Neural cell (in vitro differentiated cells): Measurements from ENCODE around the gene CADM1. TPM values are rescaled to one million over a fixed set of nuclear protein-coding genes. Genes with fewer than 3 reads are reported as not detected.

Experiments
- H2AFZ ChIP-seq: fragments of 200-600, 300-800 bp; sonication (generic), shearing (Covaris generic); 2 replicates; pipeline ENCODE4 v1.6.0; 2014; ENCODE audit warnings: low read depth, mild to moderate bottlenecking, antibody characterized with exemption, low read length, moderate library complexity
- H3F3A ChIP-seq: fragments of 200-600 bp; shearing (Covaris generic); 2 replicates; pipeline ENCODE4 v1.6.1; 2016; ENCODE audit warnings: mild to moderate bottlenecking, moderate library complexity, mixed read lengths, antibody characterized with exemption, low read length; ENCODE audit not compliant: insufficient read depth, poor library complexity, severe bottlenecking
- H3K27ac ChIP-seq: fragments of 200-600, 300-800 bp; sonication (generic), shearing (Covaris generic); 2 replicates; pipeline ENCODE4 v1.5.1; 2014; ENCODE audit warnings: mild to moderate bottlenecking, low read length, moderate library complexity
- H3K27me3 ChIP-seq: fragments of 300-800, 200-600 bp; sonication (generic), shearing (Covaris generic); 2 replicates; pipeline ENCODE4 v1.6.0; 2014; ENCODE audit warnings: mild to moderate bottlenecking, low read depth, low read length, moderate library complexity; ENCODE audit not compliant: insufficient read depth
- H3K36me3 ChIP-seq: fragments of 300-800, 200-600 bp; sonication (generic), shearing (Covaris generic); 2 replicates; pipeline ENCODE4 v1.5.1; 2014; ENCODE audit warnings: mild to moderate bottlenecking, antibody characterized with exemption, low read length, moderate library complexity; ENCODE audit not compliant: insufficient read depth
- H3K4me2 ChIP-seq: fragments of 300-800, 200-600 bp; sonication (generic), shearing (Covaris generic); 2 replicates; pipeline ENCODE4 v1.6.0; 2014; ENCODE audit warnings: mild to moderate bottlenecking, low read length
- H3K4me3 ChIP-seq: fragments of 300-800, 200-600 bp; sonication (generic), shearing (Covaris generic); 2 replicates; pipeline ENCODE4 v1.5.1; 2014; ENCODE audit warnings: mild to moderate bottlenecking, low read length, moderate library complexity
- H3K79me2 ChIP-seq: fragments of 200-600 bp; shearing (Covaris generic); replicated peaks from 2 replicates; pipeline ENCODE4 v1.6.0; 2014; ENCODE audit warnings: mild to moderate bottlenecking, low read length, moderate library complexity; ENCODE audit not compliant: insufficient read depth
- H3K9ac ChIP-seq: fragments of 300-800, 200-600 bp; sonication (generic), shearing (Covaris generic); 2 replicates; pipeline ENCODE4 v1.6.1; 2016; ENCODE audit warnings: mild to moderate bottlenecking, low read length, mixed read lengths
- H3K9me2 ChIP-seq: fragments of 200-600 bp; shearing (Covaris generic); 2 replicates; pipeline ENCODE4 v1.6.1; 2016; ENCODE audit warnings: mild to moderate bottlenecking, low read length, mixed read lengths; ENCODE audit not compliant: insufficient read depth
- H3K9me3 ChIP-seq: fragments of 200-600, 300-800 bp; sonication (generic), shearing (Covaris generic); 2 replicates; pipeline ENCODE4 v1.6.1; 2016; ENCODE audit warnings: mild to moderate bottlenecking, mixed run types, low read length, moderate library complexity, mixed read lengths
- H4K20me1 ChIP-seq: fragments of 200-600 bp; shearing (Covaris generic); 2 replicates; pipeline ENCODE4 v1.6.1; 2016; ENCODE audit warnings: mild to moderate bottlenecking, mixed run types; ENCODE audit not compliant: insufficient read depth
- CTCF ChIP-seq: fragments of 450-650 bp; IDR thresholded peaks from 2 replicates; pipeline ENCODE4 v1.5.1; 2014; ENCODE audit warnings: antibody characterized with exemption, mild to moderate bottlenecking, moderate library complexity; ENCODE audit not compliant: poor library complexity, severe bottlenecking
- EP300 ChIP-seq: fragments of 450-650 bp; conservative IDR thresholded peaks from 2 replicates; pipeline ENCODE4 v1.6.1; 2014; ENCODE audit warnings: antibody characterized with exemption, mild to moderate bottlenecking, moderate library complexity; ENCODE audit not compliant: poor library complexity, severe bottlenecking
- EZH2 ChIP-seq: fragments of 200-600, 300-800 bp; shearing (Covaris generic), sonication (generic); IDR thresholded peaks from 2 replicates; pipeline ENCODE4 v1.6.1; 2014; ENCODE audit warnings: antibody characterized with exemption, low read length, borderline replicate concordance, mild to moderate bottlenecking; ENCODE audit not compliant: insufficient read depth, poor library complexity, severe bottlenecking
- MXI1 ChIP-seq: fragments of 450-650 bp; conservative IDR thresholded peaks from 2 replicates; pipeline ENCODE4 v1.6.1; 2014; ENCODE audit warnings: antibody characterized with exemption, mild to moderate bottlenecking; ENCODE audit not compliant: poor library complexity, severe bottlenecking
- POLR2AphosphoS5 ChIP-seq: IDR thresholded peaks from 2 replicates; pipeline ENCODE4 v1.6.1; 2012
- RAD21 ChIP-seq: fragments of 450-650 bp; conservative IDR thresholded peaks from 2 replicates; pipeline ENCODE4 v1.6.1; 2014; ENCODE audit warnings: antibody characterized with exemption, mild to moderate bottlenecking, moderate library complexity
- REST ChIP-seq: IDR thresholded peaks from 2 replicates; pipeline ENCODE4 v1.6.1; 2012; ENCODE audit warnings: borderline replicate concordance
- SMC3 ChIP-seq: fragments of 450-650 bp; conservative IDR thresholded peaks from 2 replicates; pipeline ENCODE4 v1.6.1; 2014; ENCODE audit warnings: antibody characterized with exemption, mild to moderate bottlenecking, moderate library complexity; ENCODE audit not compliant: poor library complexity
- TAF1 ChIP-seq: IDR thresholded peaks from 2 replicates; pipeline ENCODE4 v1.6.1; 2012; ENCODE audit warnings: low read depth
- polyA plus RNA-seq: library from polyadenylated mRNA; depleted of rRNA; stranded (reverse); fragments of >200 nt; gene quantifications from 2 replicates; pipeline ENCODE4 v1.2.3, GENCODE V29; 2014

CADM1 gene
- polyA plus RNA-seq, 1 donor from 2014 or later: 92.1 TPM

- Histone ChIP-seq H2AFZ (no peak overlapping the region), H3K9ac (no peak overlapping the region), H3K9me3 (no peaks in the 10 kb centered on the region), H3K27ac (no peak overlapping the region), H3K79me2 (no peaks in the 10 kb centered on the region), H3K4me3 (no peak overlapping the region), H3K36me3 (no peaks in the 10 kb centered on the region), H3K27me3 (no peaks in the 10 kb centered on the region), H3K4me2 (no peak overlapping the region), H4K20me1 (no peaks in the 10 kb centered on the region), H3K9me2 (no peaks in the 10 kb centered on the region), H3F3A (no peaks in the 10 kb centered on the region)
- TF ChIP-seq MXI1 (no peak), TAF1 (no peak), SMC3 (no peak), REST (no peak), RAD21 (no peak)
Measured at GRCh38 chr11:115197031-115197430, 307.2 kb downstream of the CADM1 start.

- TF ChIP-seq RAD21 (no peak), POLR2AphosphoS5 (no peak), MXI1 (no peak), TAF1 (no peak), CTCF (no peak), EP300 (no peak), REST (no peak), SMC3 (no peak), EZH2 (no peak)
- Histone ChIP-seq H3K9me2 (no peaks in the 10 kb centered on the region), H3K9ac (no peak overlapping the region), H3K9me3 (no peaks in the 10 kb centered on the region), H3K27ac (no peak overlapping the region), H3K4me3 (no peak overlapping the region), H3K79me2 (no peaks in the 10 kb centered on the region), H2AFZ (no peak overlapping the region), H3K36me3 (no peaks in the 10 kb centered on the region), H4K20me1 (no peaks in the 10 kb centered on the region), H3F3A (no peaks in the 10 kb centered on the region), H3K4me2 (no peak overlapping the region), H3K27me3 (no peaks in the 10 kb centered on the region)
Measured at GRCh38 chr11:115194802-115195110, 309.5 kb downstream of the CADM1 start.
